ENCODE data around the gene CSTA.

DNA sequence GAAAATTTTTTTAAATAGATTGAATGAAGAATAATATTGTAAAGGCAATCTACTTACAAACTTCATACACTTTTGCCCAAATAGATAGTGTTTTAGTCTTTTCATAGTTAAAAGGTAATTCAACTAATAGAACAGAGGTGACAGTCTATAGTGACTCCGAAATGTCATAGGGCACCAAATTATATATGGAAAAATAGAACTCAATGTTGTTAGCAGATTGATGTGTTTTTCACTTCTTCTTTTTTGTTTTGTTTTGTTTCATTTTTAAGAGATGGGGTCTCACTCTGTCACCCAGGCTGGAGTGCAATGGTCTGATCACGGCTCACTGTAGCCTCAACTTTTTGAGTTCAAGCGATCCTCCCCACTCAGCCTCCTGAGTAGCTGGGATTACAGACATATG lies 721 bp downstream of the CSTA start:
- TF ChIP-seq EZH2phosphoT487 (conservative IDR thresholded peaks at IDR 0.05; ENCODE audit: low read length) = no peak
- TF ChIP-seq, protein P1, sequence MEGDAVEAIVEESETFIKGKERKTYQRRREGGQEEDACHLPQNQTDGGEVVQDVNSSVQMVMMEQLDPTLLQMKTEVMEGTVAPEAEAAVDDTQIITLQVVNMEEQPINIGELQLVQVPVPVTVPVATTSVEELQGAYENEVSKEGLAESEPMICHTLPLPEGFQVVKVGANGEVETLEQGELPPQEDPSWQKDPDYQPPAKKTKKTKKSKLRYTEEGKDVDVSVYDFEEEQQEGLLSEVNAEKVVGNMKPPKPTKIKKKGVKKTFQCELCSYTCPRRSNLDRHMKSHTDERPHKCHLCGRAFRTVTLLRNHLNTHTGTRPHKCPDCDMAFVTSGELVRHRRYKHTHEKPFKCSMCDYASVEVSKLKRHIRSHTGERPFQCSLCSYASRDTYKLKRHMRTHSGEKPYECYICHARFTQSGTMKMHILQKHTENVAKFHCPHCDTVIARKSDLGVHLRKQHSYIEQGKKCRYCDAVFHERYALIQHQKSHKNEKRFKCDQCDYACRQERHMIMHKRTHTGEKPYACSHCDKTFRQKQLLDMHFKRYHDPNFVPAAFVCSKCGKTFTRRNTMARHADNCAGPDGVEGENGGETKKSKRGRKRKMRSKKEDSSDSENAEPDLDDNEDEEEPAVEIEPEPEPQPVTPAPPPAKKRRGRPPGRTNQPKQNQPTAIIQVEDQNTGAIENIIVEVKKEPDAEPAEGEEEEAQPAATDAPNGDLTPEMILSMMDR (IDR thresholded peaks at IDR 0.05; ENCODE audit: insufficient read depth, low read length, poor library complexity, severe bottlenecking) = no peak
